ENCODE results near the gene LMNTD1.
"Not testable (repeated sequence)": the region's sequence is repeated elsewhere in the genome, so short reads cannot be mapped to it uniquely, and the experiment has no call there.

LMNTD1 gene

DNA sequence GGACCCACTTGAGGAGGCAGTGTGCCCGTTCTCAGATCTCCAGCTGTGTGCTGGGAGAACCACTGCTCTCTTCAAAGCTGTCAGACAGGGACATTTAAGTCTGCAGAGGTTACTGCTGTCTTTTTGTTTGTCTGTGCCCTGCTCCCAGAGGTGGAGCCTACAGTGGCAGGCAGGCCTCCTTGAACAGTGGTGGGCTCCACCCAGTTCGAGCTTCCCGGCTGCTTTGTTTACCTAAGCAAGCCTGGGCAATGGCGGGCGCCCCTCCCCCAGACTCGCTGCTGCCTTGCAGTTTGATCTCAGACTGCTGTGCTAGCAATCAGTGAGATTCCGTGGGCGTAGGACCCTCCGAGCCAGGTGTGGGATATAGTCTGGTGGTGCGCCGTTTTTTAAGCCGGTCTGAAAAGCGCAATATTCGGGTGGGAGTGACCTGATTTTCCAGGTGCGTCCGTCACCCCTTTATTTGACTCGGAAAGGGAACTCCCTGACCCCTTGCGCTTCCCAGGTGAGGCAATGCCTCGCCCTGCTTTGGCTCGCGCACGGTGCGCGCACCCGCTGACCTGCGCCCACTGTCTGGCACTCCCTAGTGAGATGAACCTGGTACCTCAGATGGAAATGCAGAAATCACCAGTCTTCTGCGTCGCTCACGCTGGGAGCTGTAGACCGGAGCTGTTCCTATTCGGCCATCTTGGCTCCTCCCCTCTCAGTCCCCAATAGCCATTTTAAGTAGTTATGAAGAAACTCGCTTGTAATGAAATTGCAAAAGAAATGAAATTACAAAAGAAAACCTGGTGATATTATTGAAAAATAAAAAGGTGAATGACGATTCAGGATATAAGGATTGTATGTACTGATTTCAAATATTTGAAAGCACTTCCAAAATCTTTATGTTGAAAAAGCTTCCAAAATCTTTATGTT is 63.9 kb downstream of the LMNTD1 start:
- DNase-seq: not testable (repeated sequence)

DNA sequence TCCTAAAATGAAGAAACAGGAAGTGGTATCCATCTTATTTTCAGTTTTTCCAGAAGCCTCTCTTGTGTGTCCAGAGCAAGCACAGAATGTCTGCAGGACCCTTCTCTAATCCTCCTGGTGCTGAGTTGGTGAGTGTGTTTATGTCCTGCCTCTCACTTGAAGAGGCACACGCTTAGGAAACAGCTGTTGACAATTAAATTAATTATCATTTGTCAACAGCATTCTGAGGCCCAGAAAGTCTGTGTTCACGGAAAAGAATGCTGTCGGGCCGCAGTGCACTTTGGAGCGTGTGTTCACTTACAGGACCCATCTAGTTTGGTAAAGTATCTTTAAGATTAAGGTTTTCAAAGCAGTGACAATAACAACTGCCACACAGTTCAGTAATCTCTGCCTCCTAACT is 70.5 kb downstream of the LMNTD1 start:
- no peak for DNase-seq

DNA sequence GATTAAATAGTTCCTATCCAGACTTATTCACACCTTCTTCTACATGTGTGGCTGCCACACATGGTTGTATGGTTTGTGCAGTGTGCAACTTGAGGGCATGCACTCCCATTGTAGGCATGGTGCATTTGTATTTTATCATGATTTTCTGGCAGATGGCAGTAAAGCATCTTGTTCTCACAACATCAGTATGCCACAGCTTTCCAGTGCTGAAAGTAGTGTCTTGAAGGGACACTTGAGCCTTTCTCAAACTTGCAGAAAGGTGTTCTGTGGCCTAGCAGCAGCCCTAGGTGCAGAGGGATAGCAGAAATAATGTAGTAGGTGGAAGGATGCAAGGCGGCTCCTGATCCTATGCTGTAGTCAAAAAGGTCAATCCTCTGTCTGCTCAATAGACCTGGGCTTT is 72.9 kb downstream of the LMNTD1 start:
- no peak for DNase-seq

DNA sequence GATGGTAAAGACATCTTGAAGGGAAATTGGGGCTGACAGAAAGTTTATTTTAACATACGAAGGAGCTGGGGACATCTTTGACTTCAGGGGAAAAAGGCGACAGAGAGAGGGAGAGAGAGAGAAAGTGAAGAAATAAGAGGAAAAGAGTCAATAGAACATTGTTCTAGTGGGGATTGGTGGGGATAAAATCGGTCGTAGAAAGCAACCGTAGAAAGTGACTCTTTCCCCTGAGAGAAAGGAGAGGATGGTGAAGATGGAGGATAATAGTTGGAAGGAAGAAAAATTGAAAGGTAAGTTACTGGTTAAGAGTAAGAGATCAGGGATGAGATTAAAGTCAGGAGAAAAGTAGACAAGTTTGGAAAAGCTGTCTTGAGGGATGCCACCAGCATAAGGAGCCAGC is 75.9 kb downstream of the LMNTD1 start:
- DNase-seq: no peak

DNA sequence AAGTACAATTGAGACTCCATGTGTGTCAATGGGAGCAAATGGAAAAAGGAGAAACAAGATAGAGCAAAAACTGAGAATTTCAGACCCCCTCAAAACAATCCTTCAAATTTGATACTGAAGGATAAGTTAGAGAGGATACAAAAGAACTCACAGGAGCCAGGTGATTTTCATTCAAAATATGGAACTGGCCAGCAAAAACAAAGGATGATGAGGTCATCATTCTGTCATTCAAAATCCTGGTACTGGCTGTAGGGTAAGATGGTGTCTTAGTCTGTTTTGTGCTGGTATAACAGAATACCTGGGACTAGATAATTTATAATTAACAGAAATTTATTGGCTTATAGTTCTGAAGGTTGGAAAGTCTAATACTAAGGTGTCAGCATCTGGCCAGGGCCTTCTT is 80.6 kb downstream of the LMNTD1 start:
- no peak for DNase-seq

DNA sequence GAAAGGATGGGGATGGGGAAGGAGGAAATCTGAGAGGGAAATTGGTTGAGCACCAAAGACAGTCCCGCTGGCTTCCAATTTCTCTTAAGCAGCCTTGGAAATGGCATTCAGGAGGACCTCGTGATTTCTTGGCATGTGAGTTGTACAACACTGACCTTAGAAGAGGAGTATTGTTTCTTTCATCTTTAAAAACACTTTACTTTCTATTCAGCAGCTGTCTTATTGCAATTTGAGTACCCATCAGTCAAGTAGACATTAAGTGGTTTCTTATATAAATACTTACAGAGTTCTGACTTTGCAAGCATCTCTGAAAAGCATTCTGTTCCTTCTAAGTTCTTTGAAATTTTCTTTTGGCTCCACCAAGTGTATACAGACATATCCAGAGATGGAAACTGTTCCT is 83.2 kb downstream of the LMNTD1 start:
- DNase-seq: no peak

DNA sequence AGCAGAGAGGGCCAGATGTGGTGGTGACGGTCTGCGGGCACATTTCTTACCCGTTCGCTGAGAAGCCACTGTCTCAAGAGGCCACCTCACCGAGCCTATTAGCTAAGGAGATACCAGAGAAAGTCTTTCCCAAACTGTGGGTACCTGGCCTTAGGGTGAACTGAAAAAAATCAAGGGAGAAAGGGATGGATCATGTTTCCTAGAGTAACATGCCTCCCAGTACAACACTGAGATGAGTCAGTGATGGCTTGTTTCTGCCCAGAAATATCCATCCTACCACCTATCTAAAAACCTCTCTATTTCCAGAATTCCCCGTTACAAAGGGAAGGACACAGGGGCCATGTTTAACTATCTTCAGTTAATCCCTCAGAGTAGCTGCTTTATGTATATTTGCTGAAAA is 83.7 kb downstream of the LMNTD1 start:
- DNase-seq: no peak

DNA sequence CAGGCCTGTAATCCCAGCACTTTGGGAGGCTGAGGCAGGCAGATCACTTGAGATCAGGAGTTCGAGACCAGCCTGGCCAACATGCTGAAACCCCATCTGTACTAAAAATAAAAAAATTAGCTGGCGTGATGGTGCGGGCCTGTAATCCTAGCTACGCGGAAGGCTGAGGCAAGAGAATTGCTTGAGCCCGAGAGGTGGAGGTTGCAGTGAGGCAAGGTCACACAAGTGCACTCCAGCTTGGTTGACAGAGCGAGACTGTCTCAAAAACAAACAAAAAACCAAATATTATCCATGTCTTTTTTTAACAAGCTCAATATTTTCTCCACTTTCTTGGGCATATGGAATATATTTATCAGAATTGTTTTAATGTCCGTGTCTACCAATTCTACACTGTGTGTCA is 89.6 kb downstream of the LMNTD1 start:
- DNase-seq: no peak

DNA sequence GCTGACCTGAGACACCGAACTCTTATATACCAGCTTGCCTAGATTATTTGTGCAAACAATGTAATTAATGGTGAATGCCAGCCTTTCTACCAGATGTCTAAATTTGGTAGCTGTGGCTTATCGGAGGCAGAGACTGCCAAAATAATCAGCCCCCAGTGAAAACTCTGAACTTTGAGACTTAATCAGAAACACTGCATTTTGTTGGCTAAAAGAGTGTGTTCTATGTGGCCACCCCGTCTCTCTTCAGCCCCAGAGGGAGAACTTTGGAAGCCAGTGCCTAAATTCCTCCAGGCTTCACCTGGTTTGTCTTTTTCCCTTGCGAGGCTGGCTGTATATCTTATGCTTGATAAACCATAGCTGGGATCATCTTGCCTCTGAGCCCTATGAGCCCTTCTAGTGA is 90.1 kb downstream of the LMNTD1 start:
- DNase-seq: no peak

DNA sequence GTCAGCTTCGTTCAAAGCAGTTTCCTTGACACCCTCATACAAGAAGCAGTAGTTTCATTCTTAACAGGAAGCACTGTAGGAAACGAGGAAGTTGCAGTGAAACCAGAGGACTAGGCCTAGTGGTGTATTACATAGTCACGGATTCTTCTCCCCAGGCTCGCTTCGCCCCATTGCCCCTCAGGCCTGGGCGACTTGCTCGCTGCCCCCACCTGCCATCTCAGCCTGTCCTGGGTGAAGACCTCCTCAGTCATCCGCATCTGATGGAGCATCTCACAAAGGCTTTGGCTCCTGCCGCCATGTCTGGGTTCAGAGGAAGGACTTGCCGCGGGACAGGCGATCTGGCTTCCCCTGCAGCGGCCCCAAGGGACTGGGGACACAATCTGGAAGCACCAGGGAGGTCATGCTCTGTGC is 93.5 kb downstream of the LMNTD1 start:
- DNase-seq: no peak

DNA sequence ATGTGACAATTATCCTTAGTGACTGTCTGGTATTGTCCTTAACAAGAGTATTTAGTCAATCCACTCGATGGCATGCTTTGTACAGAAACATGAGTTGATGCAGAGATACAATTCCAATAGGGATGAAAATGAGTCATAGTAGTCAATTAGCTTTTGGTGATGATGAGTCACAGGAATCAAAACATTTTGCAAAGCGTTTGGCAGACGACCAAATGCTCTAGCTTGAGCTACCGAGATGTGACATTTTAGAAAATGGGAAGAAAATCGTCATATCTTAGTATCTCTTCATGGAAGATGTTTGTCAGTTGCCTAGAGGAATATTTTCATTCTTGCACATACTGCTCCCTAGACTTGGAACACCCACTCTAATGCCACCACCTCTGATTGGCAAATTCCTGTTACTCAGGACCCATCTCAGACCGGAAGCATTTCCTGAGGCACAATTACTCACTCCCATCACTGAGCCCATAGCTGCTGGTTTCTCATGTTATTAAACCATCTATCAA is 95.0 kb downstream of the LMNTD1 start:
- DNase-seq: no peak

DNA sequence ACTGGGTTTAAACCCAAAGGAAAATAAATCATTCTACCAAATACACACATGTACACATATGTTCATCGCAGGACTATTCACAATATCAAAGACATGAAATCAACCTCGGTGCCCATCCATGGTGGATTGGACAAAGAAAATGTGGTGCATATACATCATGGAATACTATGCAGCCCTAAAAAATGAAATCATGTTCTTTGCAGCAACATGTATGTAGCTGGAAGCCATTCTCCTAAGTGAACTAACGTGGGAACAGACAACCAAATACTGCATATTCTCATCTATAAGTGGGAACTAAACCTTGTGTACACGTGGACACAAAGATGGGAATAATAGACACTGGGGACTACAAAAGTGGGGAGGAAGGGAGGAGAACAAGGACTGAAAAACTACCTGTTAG is 96.6 kb downstream of the LMNTD1 start:
- DNase-seq: no peak

DNA sequence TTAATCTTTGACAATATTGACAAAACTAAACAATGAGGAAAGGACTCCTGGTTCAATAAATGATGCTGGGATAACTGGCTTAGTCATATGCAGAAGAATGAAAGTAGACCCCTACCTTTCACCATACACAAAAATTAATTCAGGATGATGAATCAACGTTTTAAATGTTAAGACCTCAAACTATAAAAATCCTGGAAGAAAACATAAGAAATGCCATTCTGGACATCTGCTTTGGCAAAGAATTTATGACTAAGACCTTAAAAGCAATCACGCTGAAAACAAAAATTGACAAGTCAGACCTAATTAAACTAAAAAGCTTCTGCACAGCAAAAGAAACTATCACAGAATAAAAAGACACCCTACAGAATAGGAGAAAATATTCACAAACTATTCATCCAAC is 97.4 kb downstream of the LMNTD1 start:
- no peak for DNase-seq

DNA sequence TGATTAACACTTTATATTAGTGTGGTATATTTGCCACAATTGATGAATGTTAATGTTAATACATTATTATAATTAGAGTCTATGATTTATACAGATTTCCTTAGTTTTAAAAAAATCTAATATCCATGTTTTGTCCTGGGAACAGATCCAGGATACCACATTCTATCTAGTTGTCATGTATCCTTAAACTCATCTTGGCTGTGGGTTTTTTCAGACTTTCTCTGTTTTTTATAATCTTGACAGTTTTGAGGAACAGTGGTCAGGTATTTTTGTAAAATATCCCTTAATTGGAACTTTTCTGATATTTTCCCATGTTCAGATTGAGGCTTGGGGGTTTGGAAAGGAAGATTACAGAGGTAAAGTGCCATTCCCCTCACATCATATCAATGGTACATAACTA is 104.1 kb downstream of the LMNTD1 start:
- no peak for DNase-seq

DNA sequence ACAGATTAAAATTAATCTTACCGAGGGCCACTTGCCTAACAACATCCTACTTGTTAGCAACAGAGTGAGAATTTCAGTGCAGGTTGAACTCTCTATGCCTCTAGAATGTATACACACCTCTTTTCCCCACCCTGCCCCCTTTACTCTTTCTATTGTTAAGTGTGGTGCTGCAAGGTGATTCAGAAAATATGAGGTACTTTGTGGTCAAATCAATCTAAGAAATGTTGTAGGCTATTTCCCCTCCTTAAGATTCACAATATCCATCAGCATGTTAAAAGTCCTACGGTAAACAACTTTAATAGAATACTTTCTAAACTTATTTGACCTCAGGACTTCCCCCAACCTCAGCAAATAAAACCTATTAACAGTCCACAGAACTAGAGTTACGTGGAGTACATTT is 106.0 kb downstream of the LMNTD1 start:
- no peak for DNase-seq

DNA sequence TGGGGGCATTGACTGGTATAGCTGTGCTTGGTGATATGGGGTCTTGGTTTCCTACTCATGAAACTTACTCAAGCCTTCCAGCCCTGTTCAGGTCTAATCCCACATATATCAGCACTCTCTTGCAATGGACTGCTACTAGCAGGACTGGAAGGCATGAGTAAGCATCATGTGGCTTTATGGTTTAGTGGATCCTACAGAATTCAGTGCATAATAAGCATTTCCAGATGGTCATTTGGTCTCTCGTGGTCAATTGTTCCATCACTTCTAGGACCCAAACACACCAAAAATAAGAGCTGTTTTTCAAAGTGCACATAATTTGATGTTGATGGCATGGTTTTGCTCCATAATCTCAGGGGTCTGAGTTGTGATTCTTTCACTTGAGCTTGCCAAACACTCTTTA is 114.4 kb downstream of the LMNTD1 start:
- DNase-seq: no peak

DNA sequence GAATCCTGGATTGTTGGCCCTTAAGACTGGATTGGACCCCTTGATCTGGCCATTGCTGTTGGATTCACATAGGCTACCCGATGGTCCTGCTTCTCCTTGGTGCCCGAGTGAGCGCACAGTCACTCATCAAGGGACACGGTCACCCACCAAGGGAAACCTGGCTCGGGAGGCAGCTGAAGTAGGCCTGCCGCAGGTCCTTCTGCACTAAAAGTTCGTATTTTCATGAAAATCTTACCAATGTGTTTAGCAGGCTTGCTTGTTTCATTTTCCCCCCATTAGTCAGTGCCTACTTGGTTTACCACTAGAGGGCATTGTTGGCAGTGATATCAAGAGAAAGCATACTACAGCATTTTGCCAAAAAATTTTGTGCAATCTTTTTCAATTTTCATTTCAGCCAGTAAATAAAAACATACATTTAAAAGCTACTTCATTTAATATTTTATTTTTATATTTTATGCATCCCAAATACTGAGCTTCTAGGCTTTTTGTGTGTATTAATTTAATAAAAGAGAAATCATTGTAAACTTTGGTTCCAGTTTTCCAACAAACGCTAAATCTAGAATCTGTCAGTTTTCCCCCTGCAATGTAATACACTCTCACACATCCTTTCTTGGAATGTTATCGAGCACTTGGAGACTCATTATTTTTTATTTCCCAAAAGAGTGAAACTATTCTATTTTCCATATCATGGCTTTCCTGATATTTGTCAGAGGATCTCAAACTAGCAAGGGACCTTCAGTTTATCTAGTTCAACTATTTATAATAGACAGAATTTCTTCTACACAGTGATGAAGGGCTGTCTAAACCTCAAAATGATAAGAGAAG is 116.7 kb downstream of the LMNTD1 start:
- DNase-seq: no peak

DNA sequence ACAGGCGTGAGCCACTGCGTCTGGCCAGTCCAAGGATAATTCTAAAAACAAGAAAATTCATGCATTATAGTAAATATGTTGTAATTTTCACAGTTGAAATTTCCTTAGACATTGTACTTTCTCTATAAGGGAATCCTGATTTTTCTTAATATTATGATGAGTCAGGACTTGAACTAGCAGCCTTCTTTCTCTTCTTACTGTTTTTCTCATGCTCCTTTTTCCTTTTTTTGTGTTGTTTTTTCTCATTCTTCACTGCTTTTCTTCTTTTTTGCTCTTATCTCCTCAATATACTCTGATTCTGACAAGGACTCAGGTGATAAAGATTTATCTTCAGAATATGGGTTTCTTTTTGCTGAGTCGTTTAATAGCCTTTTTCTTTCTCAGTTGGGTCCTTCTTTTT is 117.7 kb downstream of the LMNTD1 start:
- DNase-seq: no peak

DNA sequence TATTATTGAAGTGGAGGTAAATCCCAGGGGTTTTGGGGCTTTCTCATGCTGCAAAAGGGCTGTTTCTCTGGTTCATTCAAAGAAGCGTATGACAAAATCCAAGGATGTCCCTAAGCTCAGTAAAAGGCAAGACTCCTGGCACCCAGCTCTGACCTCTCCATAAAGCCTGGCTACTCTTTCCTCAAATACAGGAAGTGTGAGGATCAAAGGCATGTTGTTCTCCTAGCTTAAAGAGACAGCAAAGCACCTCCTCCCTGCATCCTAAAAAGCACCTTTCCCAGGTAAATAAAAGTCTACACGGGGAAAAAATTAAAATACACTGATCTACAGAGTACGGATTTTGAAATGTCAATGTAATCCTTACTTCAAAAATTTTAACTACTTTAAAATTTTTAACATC is 118.6 kb downstream of the LMNTD1 start:
- DNase-seq: no peak

DNA sequence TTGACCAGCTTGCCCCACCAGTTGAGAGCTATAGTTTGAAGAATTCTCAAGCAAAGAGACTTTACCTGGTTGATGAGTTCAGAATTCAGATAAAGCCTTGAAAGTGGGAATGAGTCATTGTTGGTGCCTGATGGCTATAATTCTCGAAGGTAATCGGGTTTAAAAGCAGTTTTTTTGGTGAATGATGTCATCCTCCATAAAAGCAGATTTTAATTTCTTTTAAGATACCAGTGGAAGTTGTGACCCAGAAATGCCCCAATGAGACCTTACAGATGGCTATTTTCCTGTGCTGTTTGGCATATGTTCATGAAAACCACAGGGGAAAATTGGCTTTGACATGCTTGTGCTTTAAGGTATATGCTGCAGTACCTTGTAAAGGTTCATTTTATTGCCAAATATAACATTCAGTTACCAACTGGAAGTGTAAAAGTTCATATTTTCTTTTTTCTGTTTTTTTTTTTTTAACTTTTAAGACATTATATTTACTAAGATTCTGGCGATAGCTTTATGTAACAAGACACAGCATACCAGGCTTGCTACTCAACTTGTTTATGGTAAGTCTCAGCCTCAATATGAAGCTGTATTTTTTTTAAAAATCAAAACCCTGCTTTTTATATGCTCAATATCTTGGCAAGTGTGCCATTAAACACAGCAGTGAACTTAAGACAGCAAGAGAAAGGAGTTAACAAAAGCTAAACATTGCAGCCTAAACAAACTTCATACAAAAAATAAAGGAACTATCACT is 119.3 kb downstream of the LMNTD1 start:
- DNase-seq: no peak

DNA sequence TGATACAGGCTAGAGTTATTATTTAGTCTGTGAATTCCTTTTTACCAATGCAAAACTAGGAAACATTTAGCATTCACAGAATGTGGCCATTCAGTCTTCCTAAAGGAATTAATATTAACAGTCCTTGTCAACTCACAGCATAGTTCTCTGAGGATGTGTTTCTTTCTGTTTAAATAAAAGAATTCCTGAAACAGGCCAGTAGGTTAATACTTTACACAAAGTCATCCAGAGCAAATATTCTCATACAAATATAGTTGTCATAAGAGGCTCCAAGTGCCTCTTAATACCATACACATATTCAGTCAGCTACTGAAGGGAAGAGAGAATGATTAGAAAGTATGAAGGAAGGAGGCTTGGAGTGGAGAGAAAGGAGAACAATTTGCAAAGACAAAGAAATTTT is 120.1 kb downstream of the LMNTD1 start:
- no peak for DNase-seq

DNA sequence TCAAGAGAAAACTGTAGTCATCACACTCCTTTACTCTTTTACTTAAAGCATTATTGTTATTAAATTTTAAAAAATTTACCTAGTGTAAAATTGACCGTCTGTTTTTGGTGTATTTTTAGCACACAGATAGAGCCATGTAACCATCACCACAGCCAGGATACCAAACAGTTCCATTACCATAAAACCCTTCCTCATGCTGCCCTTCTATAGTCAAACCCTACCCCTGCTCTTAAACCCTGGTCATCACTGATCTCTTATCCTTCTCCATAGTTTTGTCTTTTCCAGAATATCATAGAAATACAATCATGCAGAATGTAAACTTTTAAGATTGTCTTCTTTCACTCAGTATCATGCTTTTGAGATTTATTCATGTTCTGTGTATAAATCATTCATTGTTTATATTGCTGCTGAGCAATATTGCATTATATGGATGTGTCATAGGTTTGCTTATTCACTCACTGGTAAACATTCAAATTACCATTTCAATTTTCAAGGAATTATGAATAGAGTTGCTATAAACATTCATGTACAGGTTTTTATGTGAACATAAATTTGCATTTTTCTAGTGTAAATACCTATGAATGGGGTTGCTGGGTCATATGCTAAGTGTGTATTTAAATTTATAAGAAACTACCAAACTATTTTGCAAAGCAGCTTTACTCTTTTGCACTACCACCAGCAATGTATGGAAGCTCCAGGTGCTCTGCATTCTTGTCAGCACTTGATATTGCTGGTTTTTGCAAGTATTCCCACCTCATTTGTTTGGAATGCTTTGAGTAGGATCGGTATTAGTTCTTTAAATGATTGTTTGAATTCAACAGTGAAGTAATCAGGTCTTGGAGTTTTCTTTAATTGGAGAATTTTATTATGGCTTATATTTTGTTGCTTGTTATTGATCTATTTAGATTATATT is 125.5 kb downstream of the LMNTD1 start:
- no peak for DNase-seq

Measured in NCI-H2107 (cell line).